ENCODE results near the gene CDH13.

DNA sequence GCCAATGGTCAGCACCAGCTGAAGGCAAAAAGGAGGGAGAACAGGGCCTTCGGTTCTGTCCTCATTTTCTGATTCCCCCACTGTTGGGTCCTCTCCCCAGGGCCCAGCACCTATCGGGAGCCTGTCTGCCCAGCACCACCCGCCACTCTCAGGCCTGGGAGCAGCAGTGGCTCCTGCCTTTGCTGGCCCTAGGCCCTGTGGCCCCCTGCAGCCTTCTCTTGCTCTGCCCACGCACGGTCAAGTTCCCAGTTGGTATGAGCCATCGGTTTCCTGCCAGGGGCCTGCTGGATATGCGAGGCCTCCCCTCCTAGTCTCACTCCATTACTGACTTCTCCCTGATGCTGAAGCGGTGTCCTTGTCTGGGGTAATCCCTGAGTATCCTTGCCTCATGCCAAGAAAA is 1218.5 kb downstream of the CDH13 start:
- TF ChIP-seq SIN3A (IDR thresholded peaks at IDR 0.05; ENCODE audit: low read depth, low read length) (no peak), ZNF592 (IDR thresholded peaks at IDR 0.05) (no peak)
